Stimulated activated CD8-positive, alpha-beta memory T cell treated with anti-CD3 and anti-CD28 coated beads, Interleukin-12 subunit alpha, Interleukin-12 subunit beta, amount 100 ng/mL, for 4 hours (primary cell): ENCODE results near the gene TMEM223.
"Not testable (repeated sequence)": the region's sequence is repeated elsewhere in the genome, so short reads cannot be mapped to it uniquely, and the experiment has no call there.

ENCODE experiments used
- DNase-seq: peaks from one replicate; pipeline ENCODE4 v3.0.0-alpha.2; 2020; ENCODE audit warnings: low read depth

TMEM223 gene

GRCh38 chr11:62791501-62792201 lies at the start of gene TMEM223:
Gene TMEM223, minus strand, starts transcription at chr11:62792006. Its CDS starts 12 bp downstream, at chr11:62791994.
- DNase-seq, result peak; percentile 80

- peak; percentile 61 for DNase-seq
Observed at GRCh38 chr11:62840721-62841360, 49.0 kb upstream of the TMEM223 start.

- DNase-seq, result peak; percentile 84
Observed at GRCh38 chr11:62839050-62839945, 47.5 kb upstream of the TMEM223 start, which contains the start of gene WDR74. Gene WDR74, minus strand, starts transcription at chr11:62839590. Its CDS starts 20 bp downstream, at chr11:62839570.

GRCh38 chr11:62835336-62835735 lies 43.5 kb upstream of the TMEM223 start:
- no peak for DNase-seq

GRCh38 chr11:62832336-62833234 lies 40.8 kb upstream of the TMEM223 start, which contains the start of gene TEX54:
Gene TEX54, minus strand, starts transcription at chr11:62832841.
- no peak for DNase-seq

GRCh38 chr11:62831520-62832335 lies 39.9 kb upstream of the TMEM223 start, which contains the start of gene STX5:
Gene STX5, minus strand, starts transcription at chr11:62832051. Its CDS starts 808 bp downstream, at chr11:62831243.
- peak; percentile 98 for DNase-seq

- no peak for DNase-seq
Observed at GRCh38 chr11:62830904-62831519, 39.2 kb upstream of the TMEM223 start.

GRCh38 chr11:62828130-62828529 lies 36.3 kb upstream of the TMEM223 start:
- not testable (repeated sequence) for DNase-seq

GRCh38 chr11:62823677-62824076 lies 31.9 kb upstream of the TMEM223 start:
- no peak for DNase-seq

- DNase-seq, result no peak
Observed at GRCh38 chr11:62817129-62817528, 25.3 kb upstream of the TMEM223 start.

GRCh38 chr11:62816557-62816956 lies 24.8 kb upstream of the TMEM223 start:
- no peak for DNase-seq

- DNase-seq, result no peak
Observed at GRCh38 chr11:62811659-62812058, 19.9 kb upstream of the TMEM223 start.

- no peak for DNase-seq
Observed at GRCh38 chr11:62810748-62811147, 18.9 kb upstream of the TMEM223 start.

GRCh38 chr11:62806611-62807121 lies 14.9 kb upstream of the TMEM223 start:
- DNase-seq, result no peak

GRCh38 chr11:62805961-62806441 lies 14.2 kb upstream of the TMEM223 start:
- DNase-seq, result no peak

- peak; percentile 92 for DNase-seq
Observed at GRCh38 chr11:62805076-62805892, 13.5 kb upstream of the TMEM223 start, which contains the start of gene NXF1. Gene NXF1, minus strand, starts transcription at chr11:62805440. Its CDS starts 84 bp downstream, at chr11:62805356.

- DNase-seq, result no peak
Observed at GRCh38 chr11:62804310-62805075, 12.7 kb upstream of the TMEM223 start.

GRCh38 chr11:62801071-62801470 lies 9.3 kb upstream of the TMEM223 start:
- no peak for DNase-seq
